ENCODE data around the gene DMD.
A peak's percentile ranks its signal among the peaks of the same experiment; 100 is the strongest.

The DMD gene

GRCh38 chrX:31093639-31093975 lies 2117.7 kb downstream of the DMD start:
- no peak for TF ChIP-seq CTCF (IDR thresholded peaks at IDR 0.05; ENCODE audit: low read depth, low read length)
- DNase-seq (ENCODE audit: low read depth in 2 of 2) = no peak
- no peak overlapping the region for H3K4me3 ChIP-seq (replicated peaks in 1 of 2; ENCODE audit: low read depth in 2 of 2, low read length in 2 of 2)

GRCh38 chrX:31092970-31093638 lies 2118.2 kb downstream of the DMD start:
- H3K4me3 ChIP-seq (replicated peaks in 1 of 2; ENCODE audit: low read depth in 2 of 2, low read length in 2 of 2) = no peak overlapping the region
- no peak for TF ChIP-seq CTCF (IDR thresholded peaks at IDR 0.05; ENCODE audit: low read depth, low read length)
- no peak for DNase-seq (ENCODE audit: low read depth in 2 of 2)

- DNase-seq (ENCODE audit: low read depth in 2 of 2) = peak; percentile 13 to 36
- no peak overlapping the region for H3K4me3 ChIP-seq (replicated peaks in 1 of 2; ENCODE audit: low read depth in 2 of 2, low read length in 2 of 2)
- TF ChIP-seq CTCF (IDR thresholded peaks at IDR 0.05; ENCODE audit: low read depth, low read length) = no peak
Measured at GRCh38 chrX:31092476-31092875, 2118.9 kb downstream of the DMD start.

- DNase-seq (ENCODE audit: low read depth in 2 of 2) = no peak
- no peak for TF ChIP-seq CTCF (IDR thresholded peaks at IDR 0.05; ENCODE audit: low read depth, low read length)
- no peak overlapping the region for H3K4me3 ChIP-seq (replicated peaks in 1 of 2; ENCODE audit: low read depth in 2 of 2, low read length in 2 of 2)
Measured at GRCh38 chrX:31091819-31092218, 2119.5 kb downstream of the DMD start.

GRCh38 chrX:31074522-31074921 lies 2136.8 kb downstream of the DMD start:
- no peak overlapping the region for H3K4me3 ChIP-seq (replicated peaks in 1 of 2; ENCODE audit: low read depth in 2 of 2, low read length in 2 of 2)
- TF ChIP-seq CTCF (IDR thresholded peaks at IDR 0.05; ENCODE audit: low read depth, low read length) = no peak
- DNase-seq (ENCODE audit: low read depth in 2 of 2) = no peak

- DNase-seq (ENCODE audit: low read depth in 2 of 2) = no peak
- no peak within 1 kb of the TSS for H3K4me3 ChIP-seq (replicated peaks in 1 of 2; ENCODE audit: low read depth in 2 of 2, low read length in 2 of 2)
- no peak for TF ChIP-seq CTCF (IDR thresholded peaks at IDR 0.05; ENCODE audit: low read depth, low read length)
Measured at GRCh38 chrX:31071725-31072124, 2139.6 kb downstream of the DMD start, which contains the start of gene FTHL17. Gene FTHL17, minus strand, starts transcription at chrX:31072041. Its CDS starts 88 bp downstream, at chrX:31071953.

- no peak for TF ChIP-seq CTCF (IDR thresholded peaks at IDR 0.05; ENCODE audit: low read depth, low read length)
- H3K4me3 ChIP-seq (replicated peaks in 1 of 2; ENCODE audit: low read depth in 2 of 2, low read length in 2 of 2) = no peak overlapping the region
- no peak for DNase-seq (ENCODE audit: low read depth in 2 of 2)
Measured at GRCh38 chrX:31071262-31071661, 2140.1 kb downstream of the DMD start.
